IMR-90 (cell line): ENCODE measurements around the gene CTTN. TPM values are rescaled to one million over a fixed set of nuclear protein-coding genes. Genes with fewer than 3 reads are reported as not detected.

Experiments
- ATAC-seq: fragments of 200-7000 bp; cut with Tn5 transposase; 2 replicates; pipeline ENCODE4 v1.9.1; 2020; ENCODE audit warnings: low read depth, mild to moderate bottlenecking, moderate library complexity
- BruUV-seq: library from RNA; stranded (reverse); fragments of 400-500 nt; replicated peaks from 2 replicates; lab custom pipeline; 2021; lab: Mats Ljungman, UMichigan
- CTCF ChIA-PET: fragments of 300-600 bp; formaldehyde crosslinking; extraction: SDS; loops from one replicate; lab custom pipeline; 2021; ENCODE audit warnings: antibody characterized with exemption; lab: Yijun Ruan, JAX
- POLR2A ChIA-PET: fragments of 300-600 bp; sonication (Branson Sonifier 250); formaldehyde crosslinking; loops from one replicate; lab custom pipeline; 2022; ENCODE audit warnings: antibody characterized with exemption; ENCODE audit not compliant: unreplicated experiment; lab: Charles Lee
- DNase-seq: peaks from one replicate; pipeline ENCODE4 v3.0.0; 2013
- H2AFZ ChIP-seq: replicated peaks from 2 replicates; pipeline ENCODE3; 2013; ENCODE audit warnings: low read length, mild to moderate bottlenecking; ENCODE audit not compliant: poor library complexity
- H2AK5ac ChIP-seq: 2 replicates; pipeline ENCODE4 v1.6.1; 2013; ENCODE audit warnings: low read depth, low read length, inconsistent platforms
- H2AK9ac ChIP-seq: replicated peaks from 2 replicates; pipeline ENCODE3; 2013; ENCODE audit warnings: mild to moderate bottlenecking, low read depth, low read length, moderate library complexity; ENCODE audit not compliant: poor library complexity
- H2BK120ac ChIP-seq: 2 replicates; pipeline ENCODE4 v1.6.1; 2013; ENCODE audit warnings: low read depth, low read length, inconsistent platforms
- H2BK15ac ChIP-seq: 3 replicates; pipeline ENCODE4 v1.6.1; 2013; ENCODE audit warnings: low read depth, low read length, inconsistent platforms
- H2BK20ac ChIP-seq: 2 replicates; pipeline ENCODE4 v1.6.1; 2013; ENCODE audit warnings: low read depth, mild to moderate bottlenecking, inconsistent platforms, low read length, moderate library complexity
- H2BK5ac ChIP-seq: 2 replicates; pipeline ENCODE4 v1.6.1; 2013; ENCODE audit warnings: mild to moderate bottlenecking, low read depth, low read length, inconsistent platforms; ENCODE audit not compliant: poor library complexity, severe bottlenecking
- H3K14ac ChIP-seq: replicated peaks from 2 replicates; pipeline ENCODE4 v1.6.1; 2013; ENCODE audit warnings: low read depth, low read length, inconsistent platforms
- H3K18ac ChIP-seq: 2 replicates; pipeline ENCODE4 v1.6.1; 2013; ENCODE audit warnings: low read depth, low read length, control low read depth
- H3K23ac ChIP-seq: 2 replicates; pipeline ENCODE4 v1.6.1; 2013; ENCODE audit warnings: low read depth, low read length, inconsistent platforms
- H3K27ac ChIP-seq: 2 replicates; pipeline ENCODE4 v1.5.1; 2013; ENCODE audit warnings: mild to moderate bottlenecking, control low read depth, low read length; ENCODE audit not compliant: insufficient read depth
- H3K27me3 ChIP-seq: 2 replicates; pipeline ENCODE4 v1.6.1; 2013; ENCODE audit warnings: low read length; ENCODE audit not compliant: control insufficient read depth, insufficient read depth
- H3K36me3 ChIP-seq: 2 replicates; pipeline ENCODE4 v1.6.1; 2013; ENCODE audit warnings: low read length, mixed read lengths; ENCODE audit not compliant: control insufficient read depth, insufficient read depth
- H3K4ac ChIP-seq: 2 replicates; pipeline ENCODE4 v1.6.1; 2013; ENCODE audit warnings: low read depth, low read length, inconsistent platforms
- H3K4me1 ChIP-seq: 2 replicates; pipeline ENCODE4 v1.6.1; 2013; ENCODE audit warnings: low read length, mixed read lengths; ENCODE audit not compliant: control insufficient read depth, insufficient read depth
- H3K4me2 ChIP-seq: 2 replicates; pipeline ENCODE4 v1.6.1; 2013; ENCODE audit warnings: low read depth, mild to moderate bottlenecking, control low read depth, low read length, moderate library complexity
- H3K4me3 ChIP-seq: 2 replicates; pipeline ENCODE4 v1.5.1; 2013; ENCODE audit warnings: low read depth, mild to moderate bottlenecking, control low read depth, low read length, moderate library complexity; ENCODE audit not compliant: insufficient read depth
- H3K56ac ChIP-seq: 2 replicates; pipeline ENCODE4 v1.6.1; 2013; ENCODE audit warnings: low read length, inconsistent platforms; ENCODE audit not compliant: insufficient read depth; ENCODE audit errors: extremely low read depth
- H3K79me1 ChIP-seq, 2 experiments: 2 replicates each; pipeline ENCODE4 v1.6.1; 2013; ENCODE audit warnings: low read length in 2 of 2, inconsistent platforms in 1 of 2, low read depth in 1 of 2
- H3K9ac ChIP-seq: 2 replicates; pipeline ENCODE4 v1.6.1; 2013; ENCODE audit warnings: low read depth, low read length, control low read depth
- H3K9me1 ChIP-seq: 2 replicates; pipeline ENCODE4 v1.6.1; 2013; ENCODE audit warnings: low read length, inconsistent platforms; ENCODE audit not compliant: insufficient read depth
- H3K9me3 ChIP-seq: 2 replicates; pipeline ENCODE4 v1.6.1; 2013; ENCODE audit warnings: low read length; ENCODE audit not compliant: control insufficient read depth, insufficient read depth
- H4K20me1 ChIP-seq: 2 replicates; pipeline ENCODE4 v1.6.1; 2013; ENCODE audit warnings: low read length, inconsistent platforms; ENCODE audit not compliant: insufficient read depth
- H4K5ac ChIP-seq: 2 replicates; pipeline ENCODE4 v1.6.1; 2013; ENCODE audit warnings: mild to moderate bottlenecking, low read depth, low read length, control low read depth
- H4K8ac ChIP-seq, 2 experiments: 2 replicates each; pipeline ENCODE4 v1.6.1; 2013; ENCODE audit warnings: low read depth in 2 of 2, low read length in 2 of 2, control low read depth in 1 of 2, inconsistent platforms in 1 of 2
- H4K91ac ChIP-seq: 2 replicates; pipeline ENCODE4 v1.6.1; 2013; ENCODE audit warnings: low read depth, low read length, inconsistent platforms; ENCODE audit not compliant: insufficient read depth
- BHLHE40 ChIP-seq: fragments of 150-350 bp; IDR thresholded peaks from 2 replicates; pipeline ENCODE4 v1.6.1; 2016; ENCODE audit warnings: mild to moderate bottlenecking, low read depth, low read length
- CEBPB ChIP-seq: IDR thresholded peaks from 2 replicates; pipeline ENCODE4 v1.6.1; 2012; ENCODE audit warnings: low read depth, low read length, improper control_type of control experiment
- CHD1 ChIP-seq: IDR thresholded peaks from 2 replicates; pipeline ENCODE4 v1.6.1; 2012; ENCODE audit warnings: low read depth, low read length, improper control_type of control experiment
- FOS ChIP-seq: fragments of 150-350 bp; IDR thresholded peaks from 2 replicates; pipeline ENCODE4 v1.6.1; 2016; ENCODE audit warnings: low read depth, low read length
- MAFK ChIP-seq: IDR thresholded peaks from 2 replicates; pipeline ENCODE4 v1.6.1; 2012; ENCODE audit warnings: low read depth, low read length, improper control_type of control experiment
- MAZ ChIP-seq: IDR thresholded peaks from 2 replicates; pipeline ENCODE4 v1.6.1; 2012; ENCODE audit warnings: low read depth, mild to moderate bottlenecking, low read length, improper control_type of control experiment, moderate library complexity, borderline replicate concordance
- MXI1 ChIP-seq: IDR thresholded peaks from 2 replicates; pipeline ENCODE4 v1.6.1; 2012; ENCODE audit warnings: low read depth, mild to moderate bottlenecking, low read length, moderate library complexity, borderline replicate concordance
- NFE2L2 ChIP-seq: fragments of 150-350 bp; IDR thresholded peaks from 2 replicates; pipeline ENCODE4 v1.6.1; 2016; ENCODE audit warnings: low read depth, mild to moderate bottlenecking, low read length
- POLR2A ChIP-seq: IDR thresholded peaks from 2 replicates; pipeline ENCODE4 v1.6.1; 2012; ENCODE audit warnings: mild to moderate bottlenecking, low read depth, low read length
- RCOR1 ChIP-seq: IDR thresholded peaks from 2 replicates; pipeline ENCODE4 v1.6.1; 2012; ENCODE audit warnings: mild to moderate bottlenecking, low read length, improper control_type of control experiment; ENCODE audit not compliant: insufficient replicate concordance
- RFX5 ChIP-seq: IDR thresholded peaks from 2 replicates; pipeline ENCODE4 v1.8.0; 2012; ENCODE audit warnings: low read depth, mild to moderate bottlenecking, low read length, moderate library complexity
- SMC3 ChIP-seq: fragments of 150-350 bp; IDR thresholded peaks from 2 replicates; pipeline ENCODE4 v1.6.1; 2016; ENCODE audit warnings: low read depth, mild to moderate bottlenecking, antibody characterized with exemption, low read length, moderate library complexity
- WGBS, 2 experiments: methylation state at CpG; one replicate each; pipeline versions ENCODE4 v1.1.5 to v1.1.7; 2013; ENCODE audit warnings: missing lambda C conversion rate in 2 of 2; ENCODE audit not compliant: insufficient read length in 1 of 2; ENCODE audit errors: extremely low coverage in 2 of 2; 5-methylcytosine and 5-hydroxymethylcytosine counted together
- dilution Hi-C: fragments of 300-500 bp; cut with HindIII; formaldehyde crosslinking; loops from one replicate; pipeline ENCODE4 v1.14.3; 2018; ENCODE audit warnings: low sequenced_read_pairs; ENCODE audit not compliant: unreplicated experiment
- in situ Hi-C: fragments of 300-500 bp; cut with MboI; formaldehyde crosslinking; loops from 3 replicates; pipeline ENCODE4 v1.14.3; 2019; ENCODE audit warnings: low sequenced_read_pairs, inconsistent platforms, mixed read lengths
- intact Hi-C: fragments of 100-400 bp; cut with micrococcal nuclease; formaldehyde crosslinking; loops from 2 replicates; pipeline ENCODE4 v1.10.0; 2022
- polyA plus RNA-seq, 3 experiments: library from polyadenylated mRNA; depleted of rRNA; stranded (reverse); fragments of >200 nt; gene quantifications; 2 replicates each; pipeline ENCODE4 v1.2.3, GENCODE V29; 2012; ENCODE audit warnings: low replicate concordance in 1 of 3
- total RNA-seq: library from RNA; depleted of rRNA; stranded (reverse); fragments of >200 nt; gene quantifications from 2 replicates; pipeline ENCODE4 v1.2.3, GENCODE V29; 2012
- TF ChIP-seq, protein P1 (sequence below): fragments of 150-350 bp; IDR thresholded peaks from 2 replicates; pipeline ENCODE4 v1.6.1; 2017; ENCODE audit warnings: mild to moderate bottlenecking, antibody characterized with exemption, low read length, low read depth
- TF ChIP-seq, protein P2 (sequence below): conservative IDR thresholded peaks from 2 replicates; pipeline ENCODE4 v1.5.1; 2012; ENCODE audit warnings: mild to moderate bottlenecking, low read depth, low read length, improper control_type of control experiment
- TF ChIP-seq, protein P3 (sequence below): fragments of 150-350 bp; IDR thresholded peaks from 2 replicates; pipeline ENCODE4 v1.6.1; 2016; ENCODE audit warnings: low read depth, mild to moderate bottlenecking, low read length, moderate library complexity, borderline replicate concordance

CTTN gene
- total and polyA plus RNA-seq, 2 of the 4 experiments (the other 2 are of a cell fraction), result 287 to 296 TPM

DNA sequence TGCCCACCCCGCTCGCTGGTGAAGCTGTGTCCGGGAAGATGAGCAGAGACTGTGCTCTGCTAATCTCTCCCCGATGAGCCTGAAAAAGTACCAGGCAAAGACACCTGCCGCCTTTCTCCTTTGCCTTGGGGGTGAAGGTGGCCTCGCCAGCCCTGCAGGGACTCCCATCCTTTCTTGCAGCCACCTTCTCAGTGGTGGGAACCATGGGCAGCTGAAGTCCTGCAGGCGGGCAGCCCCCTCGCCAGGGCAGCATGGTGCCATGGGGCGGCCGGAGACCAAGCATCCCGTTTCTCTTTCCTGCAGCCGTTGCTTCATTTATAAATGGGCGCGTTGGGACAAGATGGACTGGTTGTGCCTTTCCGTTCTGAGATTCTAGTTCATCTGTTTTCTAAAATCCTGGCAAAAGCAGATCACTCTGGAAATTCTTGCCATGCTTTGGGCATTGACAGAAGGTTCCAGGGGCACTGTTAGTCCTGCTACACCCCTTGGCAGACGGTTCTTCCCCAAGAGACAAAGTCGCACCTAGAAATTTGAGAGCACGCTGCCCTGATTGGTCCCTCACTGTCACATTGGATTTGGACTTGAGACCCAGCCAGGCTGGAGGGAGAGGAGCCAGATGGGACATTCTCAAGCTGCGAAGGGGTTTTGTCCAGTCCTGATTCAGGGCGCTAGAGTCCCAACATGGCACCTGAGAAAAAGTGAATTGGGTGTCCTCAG, 7.5 kb downstream of the CTTN start:
- Histone ChIP-seq H3K4me2 (no peak overlapping the region), H2BK120ac (no peak overlapping the region), H4K20me1 (peaks cover 98% of the 10 kb centered on the region), H3K56ac (no peak overlapping the region), H2AK5ac (no peak overlapping the region), H4K8ac (no peak overlapping the region), H3K79me1 (peaks cover 30 to 69% of the 10 kb centered on the region in 2 experiments), H3K27ac (no peak overlapping the region), H3K36me3 (peaks cover 56% of the 10 kb centered on the region), H2AFZ (no peak overlapping the region), H4K5ac (no peak overlapping the region), H2BK5ac (no peak overlapping the region), H3K9me1 (peaks cover 13% of the 10 kb centered on the region), H4K91ac (no peak overlapping the region), H3K4ac (no peak overlapping the region), H2AK9ac (no peak overlapping the region), H3K18ac (no peak overlapping the region), H3K23ac (no peak overlapping the region), H2BK20ac (no peak overlapping the region), H3K14ac (no peak overlapping the region), H3K27me3 (no peaks in the 10 kb centered on the region), H3K9me3 (no peaks in the 10 kb centered on the region), H3K9ac (no peak overlapping the region), H2BK15ac (no peak overlapping the region), H3K4me3 (no peak overlapping the region), H3K4me1 (peaks cover 7% of the 10 kb centered on the region)
- 93% methylated on average over 9 of the region's 20 CpGs; no CpG with 5 or more reads in 1 of the 2 experiments for WGBS, 2 experiments
- TF ChIP-seq BHLHE40 (no peak), MXI1 (no peak), NFE2L2 (no peak), SMC3 (no peak), RFX5 (no peak), CHD1 (no peak), MAFK (no peak), CEBPB (no peak), FOS (no peak), MAZ (no peak), POLR2A (no peak), RCOR1 (no peak)
- TF ChIP-seq, protein P1, sequence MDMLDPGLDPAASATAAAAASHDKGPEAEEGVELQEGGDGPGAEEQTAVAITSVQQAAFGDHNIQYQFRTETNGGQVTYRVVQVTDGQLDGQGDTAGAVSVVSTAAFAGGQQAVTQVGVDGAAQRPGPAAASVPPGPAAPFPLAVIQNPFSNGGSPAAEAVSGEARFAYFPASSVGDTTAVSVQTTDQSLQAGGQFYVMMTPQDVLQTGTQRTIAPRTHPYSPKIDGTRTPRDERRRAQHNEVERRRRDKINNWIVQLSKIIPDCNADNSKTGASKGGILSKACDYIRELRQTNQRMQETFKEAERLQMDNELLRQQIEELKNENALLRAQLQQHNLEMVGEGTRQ, result no peak
- TF ChIP-seq, protein P2, sequence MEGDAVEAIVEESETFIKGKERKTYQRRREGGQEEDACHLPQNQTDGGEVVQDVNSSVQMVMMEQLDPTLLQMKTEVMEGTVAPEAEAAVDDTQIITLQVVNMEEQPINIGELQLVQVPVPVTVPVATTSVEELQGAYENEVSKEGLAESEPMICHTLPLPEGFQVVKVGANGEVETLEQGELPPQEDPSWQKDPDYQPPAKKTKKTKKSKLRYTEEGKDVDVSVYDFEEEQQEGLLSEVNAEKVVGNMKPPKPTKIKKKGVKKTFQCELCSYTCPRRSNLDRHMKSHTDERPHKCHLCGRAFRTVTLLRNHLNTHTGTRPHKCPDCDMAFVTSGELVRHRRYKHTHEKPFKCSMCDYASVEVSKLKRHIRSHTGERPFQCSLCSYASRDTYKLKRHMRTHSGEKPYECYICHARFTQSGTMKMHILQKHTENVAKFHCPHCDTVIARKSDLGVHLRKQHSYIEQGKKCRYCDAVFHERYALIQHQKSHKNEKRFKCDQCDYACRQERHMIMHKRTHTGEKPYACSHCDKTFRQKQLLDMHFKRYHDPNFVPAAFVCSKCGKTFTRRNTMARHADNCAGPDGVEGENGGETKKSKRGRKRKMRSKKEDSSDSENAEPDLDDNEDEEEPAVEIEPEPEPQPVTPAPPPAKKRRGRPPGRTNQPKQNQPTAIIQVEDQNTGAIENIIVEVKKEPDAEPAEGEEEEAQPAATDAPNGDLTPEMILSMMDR, result no peak
- TF ChIP-seq, protein P3, sequence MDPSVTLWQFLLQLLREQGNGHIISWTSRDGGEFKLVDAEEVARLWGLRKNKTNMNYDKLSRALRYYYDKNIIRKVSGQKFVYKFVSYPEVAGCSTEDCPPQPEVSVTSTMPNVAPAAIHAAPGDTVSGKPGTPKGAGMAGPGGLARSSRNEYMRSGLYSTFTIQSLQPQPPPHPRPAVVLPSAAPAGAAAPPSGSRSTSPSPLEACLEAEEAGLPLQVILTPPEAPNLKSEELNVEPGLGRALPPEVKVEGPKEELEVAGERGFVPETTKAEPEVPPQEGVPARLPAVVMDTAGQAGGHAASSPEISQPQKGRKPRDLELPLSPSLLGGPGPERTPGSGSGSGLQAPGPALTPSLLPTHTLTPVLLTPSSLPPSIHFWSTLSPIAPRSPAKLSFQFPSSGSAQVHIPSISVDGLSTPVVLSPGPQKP, result no peak
- no peak for ATAC-seq
- ChIA-PET CTCF (interaction anchor here (0.5 kb wide), 1 partner anchor 167 kb away, joined by 3 read pairs; no protein-coding TSS in a partner anchor), POLR2A (interaction anchor here (0.6 kb wide), 1 partner anchor 201 kb away, joined by 9 read pairs; no protein-coding TSS in a partner anchor)
- no peak for DNase-seq
- in situ Hi-C loops (no loop called here), dilution Hi-C loops (no loop called here), intact Hi-C loops (no loop called here)
- BruUV-seq, result no TSS peak
